ENCODE results near the gene ATP2B2.

- TF ChIP-seq CTCF (IDR thresholded peaks at IDR 0.05; ENCODE audit: borderline replicate concordance, extremely low read depth, low read length, poor library complexity, severe bottlenecking), result no peak
- no peak for TF ChIP-seq EZH2 (IDR thresholded peaks at IDR 0.05; ENCODE audit: borderline replicate concordance, low read depth, low read length, severe bottlenecking)
Measured at GRCh38 chr3:10500717-10501663, 4.4 kb downstream of the ATP2B2 start.
